ENCODE measurements around the gene CCL20.

DNA sequence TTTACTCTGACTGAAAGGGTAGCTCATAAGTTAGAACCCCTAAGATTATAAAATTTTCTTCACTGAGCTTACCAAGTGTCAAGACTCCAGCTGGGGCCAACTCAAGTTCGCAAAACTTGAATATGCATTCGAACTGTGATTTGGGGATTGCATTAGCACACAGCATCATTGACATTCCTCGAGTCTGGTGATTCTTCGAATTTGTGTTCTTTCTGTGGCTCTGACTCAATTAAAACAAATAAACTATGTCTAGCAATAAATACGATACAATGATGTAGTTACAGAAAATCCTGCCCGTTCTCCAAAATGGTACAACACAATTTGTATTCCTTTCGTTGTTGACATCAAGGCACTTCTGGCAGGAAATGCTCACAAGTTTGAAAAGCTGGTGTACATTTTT is 11.1 kb downstream of the CCL20 start:
- TF ChIP-seq, protein P1, sequence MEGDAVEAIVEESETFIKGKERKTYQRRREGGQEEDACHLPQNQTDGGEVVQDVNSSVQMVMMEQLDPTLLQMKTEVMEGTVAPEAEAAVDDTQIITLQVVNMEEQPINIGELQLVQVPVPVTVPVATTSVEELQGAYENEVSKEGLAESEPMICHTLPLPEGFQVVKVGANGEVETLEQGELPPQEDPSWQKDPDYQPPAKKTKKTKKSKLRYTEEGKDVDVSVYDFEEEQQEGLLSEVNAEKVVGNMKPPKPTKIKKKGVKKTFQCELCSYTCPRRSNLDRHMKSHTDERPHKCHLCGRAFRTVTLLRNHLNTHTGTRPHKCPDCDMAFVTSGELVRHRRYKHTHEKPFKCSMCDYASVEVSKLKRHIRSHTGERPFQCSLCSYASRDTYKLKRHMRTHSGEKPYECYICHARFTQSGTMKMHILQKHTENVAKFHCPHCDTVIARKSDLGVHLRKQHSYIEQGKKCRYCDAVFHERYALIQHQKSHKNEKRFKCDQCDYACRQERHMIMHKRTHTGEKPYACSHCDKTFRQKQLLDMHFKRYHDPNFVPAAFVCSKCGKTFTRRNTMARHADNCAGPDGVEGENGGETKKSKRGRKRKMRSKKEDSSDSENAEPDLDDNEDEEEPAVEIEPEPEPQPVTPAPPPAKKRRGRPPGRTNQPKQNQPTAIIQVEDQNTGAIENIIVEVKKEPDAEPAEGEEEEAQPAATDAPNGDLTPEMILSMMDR (IDR thresholded peaks at IDR 0.05), result no peak
- TF ChIP-seq POLR2AphosphoS5 (IDR thresholded peaks at IDR 0.05), result no peak
- no peak for TF ChIP-seq EP300 (IDR thresholded peaks at IDR 0.05)
- TF ChIP-seq POLR2A (IDR thresholded peaks at IDR 0.05), result no peak
